Activated CD8-positive, alpha-beta T cell treated with anti-CD3 and anti-CD28 coated beads for 36 hours (primary cell): ENCODE measurements around the gene GJC1. TPM values are rescaled to one million over a fixed set of nuclear protein-coding genes. Genes with fewer than 3 reads are reported as not detected.

Source experiments
- ATAC-seq: fragments of 200-7000 bp; cut with Tn5 transposase; one replicate; pipeline ENCODE4 v1.10.0; 2021; ENCODE audit warnings: mild to moderate bottlenecking, moderate library complexity
- CTCF ChIA-PET: fragments of 350-600 bp; sonication (Branson Sonifier 250); formaldehyde crosslinking; loops from one replicate; lab custom pipeline; 2021; ENCODE audit warnings: antibody characterized with exemption; lab: Charles Lee
- POLR2A ChIA-PET: fragments of 350-600 bp; sonication (Branson Sonifier 250); formaldehyde crosslinking; loops from one replicate; lab custom pipeline; 2021; ENCODE audit warnings: antibody characterized with exemption; lab: Charles Lee
- DNase-seq: peaks from one replicate; pipeline ENCODE4 v3.0.0-alpha.2; 2020
- H3K27ac Mint-ChIP-seq: one replicate; pipeline ENCODE4 v1.8.0; 2021; ENCODE audit warnings: mild to moderate bottlenecking, mixed read lengths
- H3K27me3 Mint-ChIP-seq: one replicate; pipeline ENCODE4 v1.8.0; 2021; ENCODE audit warnings: mixed read lengths
- H3K36me3 Mint-ChIP-seq: one replicate; pipeline ENCODE4 v1.8.0; 2021; ENCODE audit warnings: low read depth, mixed read lengths
- H3K4me1 Mint-ChIP-seq: one replicate; pipeline ENCODE4 v1.8.0; 2021; ENCODE audit warnings: low read depth, mixed read lengths
- H3K4me3 Mint-ChIP-seq: one replicate; pipeline ENCODE4 v1.8.0; 2021; ENCODE audit warnings: mild to moderate bottlenecking, moderate library complexity, mixed read lengths
- H3K9me3 Mint-ChIP-seq: one replicate; pipeline ENCODE4 v1.8.0; 2021; ENCODE audit warnings: mixed read lengths
- intact Hi-C: fragments of 100-400 bp; cut with micrococcal nuclease; formaldehyde crosslinking; loops from one replicate; pipeline ENCODE4 v1.10.0; 2022
- total RNA-seq, 2 experiments: library from RNA; stranded (reverse); gene quantifications; one replicate each; pipeline ENCODE4 v1.2.3, GENCODE V29; 2021
- TF ChIP-seq, protein P1 (sequence below): fragments of 200-600 bp; IDR thresholded peaks from one replicate; pipeline ENCODE4 v1.8.0; 2022; ENCODE audit warnings: antibody characterized with exemption, mild to moderate bottlenecking

The GJC1 gene
- total RNA-seq, 2 experiments from 2014 or later, result 5.6 TPM

- Mint-ChIP-seq H3K9me3 (no peaks in the 10 kb centered on the region), H3K36me3 (no peaks in the 10 kb centered on the region), H3K27me3 (no peaks in the 10 kb centered on the region), H3K27ac (no peak overlapping the region), H3K4me3 (no peak overlapping the region), H3K4me1 (peaks cover 9% of the 10 kb centered on the region)
- DNase-seq (peak; percentile 40), ATAC-seq (peak; percentile 55)
- intact Hi-C loops, result no loop called here
- TF ChIP-seq, protein P1, sequence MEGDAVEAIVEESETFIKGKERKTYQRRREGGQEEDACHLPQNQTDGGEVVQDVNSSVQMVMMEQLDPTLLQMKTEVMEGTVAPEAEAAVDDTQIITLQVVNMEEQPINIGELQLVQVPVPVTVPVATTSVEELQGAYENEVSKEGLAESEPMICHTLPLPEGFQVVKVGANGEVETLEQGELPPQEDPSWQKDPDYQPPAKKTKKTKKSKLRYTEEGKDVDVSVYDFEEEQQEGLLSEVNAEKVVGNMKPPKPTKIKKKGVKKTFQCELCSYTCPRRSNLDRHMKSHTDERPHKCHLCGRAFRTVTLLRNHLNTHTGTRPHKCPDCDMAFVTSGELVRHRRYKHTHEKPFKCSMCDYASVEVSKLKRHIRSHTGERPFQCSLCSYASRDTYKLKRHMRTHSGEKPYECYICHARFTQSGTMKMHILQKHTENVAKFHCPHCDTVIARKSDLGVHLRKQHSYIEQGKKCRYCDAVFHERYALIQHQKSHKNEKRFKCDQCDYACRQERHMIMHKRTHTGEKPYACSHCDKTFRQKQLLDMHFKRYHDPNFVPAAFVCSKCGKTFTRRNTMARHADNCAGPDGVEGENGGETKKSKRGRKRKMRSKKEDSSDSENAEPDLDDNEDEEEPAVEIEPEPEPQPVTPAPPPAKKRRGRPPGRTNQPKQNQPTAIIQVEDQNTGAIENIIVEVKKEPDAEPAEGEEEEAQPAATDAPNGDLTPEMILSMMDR, result no peak
- CTCF ChIA-PET, result no interaction called here
- POLR2A ChIA-PET, result no interaction called here
Observed at GRCh38 chr17:44840936-44841335, 10.8 kb upstream of the GJC1 start.

- Mint-ChIP-seq H3K27ac (no peak overlapping the region), H3K4me3 (no peak overlapping the region), H3K9me3 (no peaks in the 10 kb centered on the region), H3K4me1 (peaks cover 9% of the 10 kb centered on the region), H3K27me3 (no peaks in the 10 kb centered on the region), H3K36me3 (no peaks in the 10 kb centered on the region)
- TF ChIP-seq, protein P1, result no peak
- ChIA-PET CTCF (no interaction called here), POLR2A (no interaction called here)
- ATAC-seq (no peak), DNase-seq (no peak)
- intact Hi-C loops, result no loop called here
Observed at GRCh38 chr17:44840274-44840673, 10.2 kb upstream of the GJC1 start.

DNA sequence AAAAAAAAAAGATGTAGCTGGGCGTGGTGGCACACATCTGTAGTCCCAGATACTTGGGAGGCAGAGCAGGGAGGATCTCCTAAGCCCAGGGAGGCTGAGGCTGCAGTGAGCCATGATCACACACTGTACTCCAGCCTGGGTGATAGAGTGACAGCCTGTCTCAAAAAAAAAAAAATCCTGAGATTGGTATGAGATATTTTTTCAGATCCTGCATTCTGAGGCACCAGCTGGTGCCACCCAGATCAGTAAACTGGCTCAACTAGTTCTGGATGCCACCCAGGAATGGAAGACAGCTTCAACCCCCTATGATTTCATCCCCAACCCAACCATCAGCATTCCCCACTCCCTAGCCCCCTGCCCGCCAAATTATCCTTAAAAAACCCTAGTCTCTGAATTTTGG lies 7.1 kb upstream of the GJC1 start:
- no peaks in the 10 kb centered on the region for H3K9me3 Mint-ChIP-seq
- H3K4me3 Mint-ChIP-seq, result no peak overlapping the region
- ChIA-PET POLR2A (no interaction called here), CTCF (interaction anchor here (0.6 kb wide), 1 partner anchor 1127 kb away, joined by 3 read pairs; no protein-coding TSS in a partner anchor)
- no peak overlapping the region for H3K27ac Mint-ChIP-seq
- TF ChIP-seq, protein P1, result no peak
- ATAC-seq (no peak), DNase-seq (no peak)
- H3K27me3 Mint-ChIP-seq, result peaks cover 7% of the 10 kb centered on the region
- intact Hi-C loops, result no loop called here
- peaks cover 9% of the 10 kb centered on the region for H3K4me1 Mint-ChIP-seq
- no peaks in the 10 kb centered on the region for H3K36me3 Mint-ChIP-seq

DNA sequence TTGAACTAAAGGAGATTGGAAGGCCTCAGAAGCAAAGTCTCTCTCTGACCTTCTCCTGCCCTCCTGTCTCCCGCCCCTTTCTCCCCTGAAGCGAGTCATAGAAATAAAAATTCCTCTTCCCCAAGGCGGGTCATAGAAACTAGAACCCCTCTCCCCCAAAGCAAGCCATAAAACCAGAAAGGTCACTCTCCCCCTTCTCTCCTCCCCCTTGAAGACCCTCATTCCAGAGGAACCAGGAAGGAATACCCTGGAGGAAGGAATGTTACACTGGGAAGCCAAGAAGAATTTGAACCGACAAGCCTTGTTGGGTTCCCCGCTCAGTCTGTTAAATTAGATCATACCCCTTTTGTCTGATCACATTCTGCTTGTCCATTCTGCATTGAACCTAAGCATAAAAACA lies 2.7 kb upstream of the GJC1 start:
- H3K9me3 Mint-ChIP-seq, result no peaks in the 10 kb centered on the region
- DNase-seq (no peak), ATAC-seq (no peak)
- no peak overlapping the region for H3K27ac Mint-ChIP-seq
- no peaks in the 10 kb centered on the region for H3K36me3 Mint-ChIP-seq
- ChIA-PET POLR2A (interaction anchor here (1.7 kb wide), 1 partner anchor 10 kb away, joined by 5 read pairs; no protein-coding TSS in a partner anchor), CTCF (interaction anchor here (1.2 kb wide), 1 partner anchor 53 kb away, joined by 6 read pairs; no protein-coding TSS in a partner anchor)
- H3K4me1 Mint-ChIP-seq, result peaks cover 9% of the 10 kb centered on the region
- no peak overlapping the region for H3K4me3 Mint-ChIP-seq
- peaks cover 32% of the 10 kb centered on the region for H3K27me3 Mint-ChIP-seq
- TF ChIP-seq, protein P1, result no peak
- intact Hi-C loops, result no loop called here

GRCh38 chr17:44831371-44831770 lies 1.3 kb upstream of the GJC1 start:
- ChIA-PET POLR2A (interaction anchor here (1.7 kb wide), 1 partner anchor 8 kb away, joined by 5 read pairs; no protein-coding TSS in a partner anchor), CTCF (interaction anchor here (1.6 kb wide), 1 partner anchor 52 kb away, joined by 11 read pairs; no protein-coding TSS in a partner anchor)
- no peaks in the 10 kb centered on the region for H3K9me3 Mint-ChIP-seq
- intact Hi-C loops, result no loop called here
- H3K27ac Mint-ChIP-seq, result no peak overlapping the region
- peaks cover 44% of the 10 kb centered on the region for H3K27me3 Mint-ChIP-seq
- ATAC-seq (no peak), DNase-seq (no peak)
- H3K4me1 Mint-ChIP-seq, result peaks cover 9% of the 10 kb centered on the region
- TF ChIP-seq, protein P1, result no peak
- H3K4me3 Mint-ChIP-seq, result no peak overlapping the region
- no peaks in the 10 kb centered on the region for H3K36me3 Mint-ChIP-seq
